GM19238 (cell line): ENCODE data around the gene RELL2.

ENCODE experiments used
- DNase-seq: peaks from one replicate; pipeline ENCODE4 v3.0.0; 2011; ENCODE audit warnings: low spot score; ENCODE audit not compliant: insufficient read length

Gene RELL2

GRCh38 chr5:141675672-141676071 is 38.9 kb downstream of the RELL2 start:
- DNase-seq: no peak

- no peak for DNase-seq
Observed at GRCh38 chr5:141677415-141677814, 40.6 kb downstream of the RELL2 start.

- no peak for DNase-seq
Observed at GRCh38 chr5:141680178-141680577, 43.4 kb downstream of the RELL2 start.

GRCh38 chr5:141680751-141681201 is 44.0 kb downstream of the RELL2 start:
- no peak for DNase-seq

GRCh38 chr5:141681295-141681694 is 44.5 kb downstream of the RELL2 start:
- DNase-seq: no peak

GRCh38 chr5:141681695-141682641 is 45.2 kb downstream of the RELL2 start, which contains the start of gene ARAP3:
ARAP3 (minus strand) TSS chr5:141682230; CDS start chr5:141680486, 1,744 bp downstream.
- no peak for DNase-seq

GRCh38 chr5:141683596-141684141 is 46.9 kb downstream of the RELL2 start:
- no peak for DNase-seq

- no peak for DNase-seq
Observed at GRCh38 chr5:141685591-141685990, 48.8 kb downstream of the RELL2 start.

- DNase-seq: no peak
Observed at GRCh38 chr5:141686648-141687416, 50.0 kb downstream of the RELL2 start.
